ENCODE data around the gene MYBPC3.

MYBPC3 gene

DNA sequence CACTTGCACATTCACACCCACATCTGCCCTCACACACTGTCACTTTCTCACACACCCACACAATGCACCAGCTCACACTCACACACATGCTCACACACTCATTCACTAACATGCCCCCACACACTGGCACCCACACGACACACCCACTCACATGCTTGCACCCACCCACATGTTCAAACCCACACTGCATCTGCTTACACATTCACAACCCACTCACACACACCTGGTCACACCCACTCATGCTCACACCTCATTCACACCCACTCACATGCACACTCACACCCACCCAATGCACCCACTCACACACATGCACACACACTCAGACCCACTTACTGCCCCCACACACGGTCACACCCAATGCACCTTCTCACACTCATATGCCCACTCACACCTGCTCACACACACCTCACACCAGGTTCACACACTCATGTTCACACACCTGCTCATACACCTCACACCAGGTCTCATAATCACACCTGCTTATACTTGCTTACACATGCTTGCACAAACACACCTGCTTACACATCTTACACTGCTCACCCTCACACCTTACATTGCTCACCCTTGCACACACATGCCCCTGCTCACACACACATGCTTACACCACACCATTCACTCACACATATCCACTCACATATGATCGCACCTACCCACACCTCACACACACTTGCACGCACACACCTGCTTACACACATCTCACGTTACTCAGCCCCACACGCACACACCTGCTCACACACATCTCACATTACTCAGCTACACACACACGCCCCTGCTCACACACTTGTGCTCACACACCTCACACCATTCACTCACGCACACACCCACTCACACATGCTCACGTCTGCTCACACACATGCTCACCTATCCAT, 3.9 kb upstream of the MYBPC3 start:
- no peak for DNase-seq

DNA sequence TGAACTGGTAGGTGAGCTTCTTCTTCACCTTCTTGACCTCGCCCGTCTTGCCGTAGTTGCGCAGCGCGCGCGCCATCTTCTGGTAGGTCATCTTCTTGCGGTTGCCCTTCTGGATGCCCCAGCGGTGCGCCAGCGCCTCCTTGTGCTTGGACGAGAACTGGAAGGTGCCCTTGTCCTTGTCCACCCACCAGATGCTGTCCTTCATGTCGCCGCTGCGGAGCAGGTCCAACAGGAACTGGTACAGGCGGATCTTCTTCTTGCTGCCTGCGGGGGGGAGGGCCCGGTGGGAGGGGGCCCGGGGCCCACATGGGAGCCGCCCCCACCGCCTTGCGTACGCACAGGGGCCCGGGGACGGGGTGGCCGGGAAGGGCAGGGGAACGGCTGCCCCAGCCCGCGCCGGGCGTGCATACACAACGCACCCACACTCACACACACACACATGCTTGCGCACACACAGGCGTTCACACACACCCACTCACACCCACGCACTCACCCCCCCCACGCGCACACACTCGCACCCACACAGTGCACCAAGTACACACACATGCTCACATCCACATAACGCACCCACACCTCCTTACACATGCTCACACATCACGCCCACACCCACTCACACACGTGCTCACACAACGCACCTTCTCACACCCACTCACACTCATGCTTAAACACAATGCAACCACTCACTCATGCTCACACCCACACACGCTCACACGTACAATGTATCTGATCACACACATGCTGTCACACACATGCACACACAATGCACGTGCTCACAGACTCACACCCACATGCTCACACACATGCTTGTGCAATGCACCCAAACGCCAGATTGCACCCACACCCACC, 3.0 kb upstream of the MYBPC3 start:
- DNase-seq: peak; percentile 28 to 83

DNA sequence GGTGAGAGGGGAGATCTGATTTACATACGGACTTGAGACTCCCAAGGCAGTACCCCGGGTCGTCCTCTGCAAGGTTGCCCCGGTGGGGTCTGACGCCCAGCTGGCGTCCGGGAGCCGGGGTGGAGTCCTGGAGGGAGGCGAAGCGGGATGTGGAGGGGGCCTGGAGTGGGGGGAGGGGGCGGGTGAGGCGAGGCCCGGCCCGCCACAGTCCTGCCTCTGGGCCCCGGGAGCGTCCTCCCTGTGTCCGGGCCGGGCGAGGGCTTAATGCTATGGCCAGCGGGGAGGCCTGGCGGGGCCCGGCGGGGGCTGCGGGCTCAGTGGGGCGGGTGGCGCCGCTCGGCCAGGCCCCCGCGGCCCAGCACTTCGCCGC, 2.4 kb upstream of the MYBPC3 start:
- no peak for DNase-seq

DNA sequence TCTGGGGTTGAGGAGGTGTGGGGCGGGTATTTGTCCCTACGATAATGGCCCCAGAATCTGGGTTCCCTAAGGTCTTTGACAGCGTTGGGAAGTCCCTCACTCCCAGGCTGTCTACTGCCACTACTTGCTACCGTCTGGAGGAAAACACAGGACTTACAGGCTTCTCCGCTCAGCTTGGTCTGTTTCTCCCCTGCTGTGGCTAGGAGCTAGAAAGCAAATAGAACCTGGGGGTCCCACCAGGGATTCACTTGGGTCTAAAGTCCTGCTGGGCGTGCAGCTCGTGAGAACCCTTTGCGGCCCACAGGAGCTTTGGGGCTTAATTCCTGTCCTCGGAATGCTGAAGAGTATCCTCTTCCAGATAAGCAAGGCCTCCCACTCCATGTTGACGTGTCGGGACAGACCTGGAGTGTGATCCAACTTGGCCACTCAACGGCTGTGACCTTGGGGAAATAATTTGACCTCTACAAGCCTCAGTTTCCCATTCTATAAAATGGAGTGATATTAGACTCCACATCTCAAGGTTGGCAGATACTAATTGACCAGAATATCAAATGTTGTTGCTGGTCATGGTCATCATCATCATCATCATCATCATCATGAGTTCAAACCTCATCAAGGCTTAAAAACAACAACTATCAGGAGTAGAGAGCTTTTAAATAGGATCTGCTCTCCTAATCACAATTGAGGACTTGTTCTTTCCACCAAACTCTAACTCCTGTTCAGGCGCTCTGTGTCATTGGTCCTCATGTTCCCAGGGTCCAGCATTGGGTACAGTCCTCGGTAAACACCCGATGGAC, 1.7 kb upstream of the MYBPC3 start:
- DNase-seq: no peak

DNA sequence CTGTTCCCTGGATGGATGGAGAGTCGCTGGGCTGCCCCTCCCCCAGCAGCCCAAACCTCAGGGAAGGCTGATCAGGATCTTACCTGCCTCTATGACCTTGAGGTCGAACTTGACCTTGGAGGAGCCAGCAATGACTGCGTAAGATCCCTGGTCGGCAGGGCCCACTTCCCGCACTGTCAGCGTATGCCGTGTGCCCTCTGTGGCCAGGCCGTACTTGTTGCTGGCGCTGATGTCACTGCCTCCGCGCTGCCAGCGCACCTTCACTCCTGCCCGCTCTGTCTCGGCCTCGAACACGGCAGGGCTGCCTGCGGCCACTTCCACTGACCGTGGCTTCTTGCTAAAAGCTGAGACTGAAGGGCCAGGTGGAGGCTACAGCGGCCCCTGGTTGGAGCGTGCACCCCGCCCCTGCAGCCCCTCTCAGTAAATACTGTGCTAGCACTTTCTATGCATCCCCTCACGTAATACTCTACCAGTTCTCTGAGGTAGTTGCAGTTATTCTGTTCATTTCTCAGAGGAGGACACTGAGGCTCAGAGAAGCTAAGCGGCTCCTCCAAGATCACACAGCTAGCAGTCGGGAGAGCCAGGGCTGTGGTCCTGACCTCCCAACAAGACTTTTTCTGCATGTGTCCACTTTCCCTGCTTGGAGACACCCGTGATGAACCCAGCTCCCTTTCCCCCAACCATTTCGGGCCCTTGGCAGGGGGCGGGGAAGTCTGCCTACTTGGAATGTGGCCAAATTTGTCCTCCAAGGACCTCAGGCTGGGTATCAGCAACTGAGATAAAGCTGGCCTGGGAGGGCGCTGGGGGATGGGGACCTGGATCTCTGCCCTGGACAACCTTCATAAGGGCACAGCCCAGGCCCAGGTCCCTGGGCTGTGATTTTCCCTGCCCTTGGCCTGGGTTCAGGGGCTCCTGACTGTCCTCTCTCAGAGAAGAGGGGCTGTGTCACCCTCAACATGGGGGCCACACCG, 1.1 kb downstream of the MYBPC3 start:
- DNase-seq: no peak

DNA sequence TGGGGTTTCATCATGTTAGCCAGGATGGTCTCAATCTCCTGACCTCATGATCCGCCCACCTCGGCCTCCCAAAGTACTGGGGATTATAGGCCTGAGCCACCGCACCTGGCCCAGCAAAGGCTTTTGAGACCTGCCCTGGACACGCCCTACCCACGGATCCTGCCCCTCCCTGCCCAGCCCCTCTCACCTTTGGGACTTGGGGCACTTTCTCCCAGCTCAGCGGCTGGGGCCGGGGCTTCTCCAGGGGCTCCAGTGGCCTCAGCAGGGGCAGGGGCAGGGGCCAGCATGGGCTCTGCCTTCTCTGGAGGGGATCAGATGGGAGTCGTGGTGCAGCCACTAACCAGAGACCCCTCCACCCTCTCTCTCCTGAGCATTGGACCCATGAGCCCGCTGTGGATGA, 2.2 kb downstream of the MYBPC3 start:
- DNase-seq: no peak

DNA sequence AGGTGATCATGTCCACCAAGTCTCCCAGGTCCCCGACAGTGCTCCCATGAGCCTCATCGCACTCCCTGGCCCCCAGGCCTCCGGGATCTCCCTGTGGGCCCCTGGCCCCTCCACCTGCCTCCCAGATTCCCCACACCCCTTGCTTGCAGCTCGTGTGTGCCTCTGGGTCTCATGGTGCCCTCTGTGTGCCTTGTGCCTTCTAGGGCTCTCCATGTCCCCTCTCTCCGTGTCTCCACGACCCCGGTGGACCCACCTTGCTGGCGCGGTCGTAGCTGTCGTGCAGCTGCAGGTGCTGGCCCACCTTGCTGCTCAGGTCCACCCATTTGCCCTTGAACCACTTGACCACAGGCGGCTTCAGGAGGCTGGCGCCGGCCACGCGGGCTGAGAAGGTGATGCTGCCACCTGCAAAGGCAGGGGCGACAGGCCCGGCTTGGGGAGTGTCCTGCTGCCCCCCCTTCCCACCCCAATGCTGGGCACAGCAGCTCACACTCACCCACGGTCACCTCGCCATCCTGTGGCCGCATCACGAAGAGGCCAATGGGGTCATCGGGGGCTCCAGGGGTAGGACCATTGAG, 2.9 kb downstream of the MYBPC3 start:
- DNase-seq: no peak

DNA sequence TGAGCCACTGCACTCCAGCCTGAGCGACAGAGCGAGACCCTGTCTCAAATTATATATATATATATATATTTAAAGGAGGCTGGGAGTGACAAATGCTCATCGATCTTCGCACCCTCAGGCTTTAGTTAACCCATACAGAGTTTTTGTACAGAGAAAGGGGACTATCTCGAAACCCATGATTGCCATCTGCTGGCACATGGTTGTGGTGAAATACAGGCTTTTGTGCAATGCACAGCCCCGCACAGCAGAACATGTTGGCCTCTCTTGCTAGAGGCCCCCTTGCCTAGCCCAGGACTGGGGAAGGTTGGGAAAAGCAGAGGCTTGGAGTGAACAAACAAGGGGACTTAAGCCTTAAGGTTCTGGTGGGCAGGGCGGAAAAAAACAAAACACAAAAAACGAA, 3.6 kb downstream of the MYBPC3 start:
- DNase-seq: no peak

DNA sequence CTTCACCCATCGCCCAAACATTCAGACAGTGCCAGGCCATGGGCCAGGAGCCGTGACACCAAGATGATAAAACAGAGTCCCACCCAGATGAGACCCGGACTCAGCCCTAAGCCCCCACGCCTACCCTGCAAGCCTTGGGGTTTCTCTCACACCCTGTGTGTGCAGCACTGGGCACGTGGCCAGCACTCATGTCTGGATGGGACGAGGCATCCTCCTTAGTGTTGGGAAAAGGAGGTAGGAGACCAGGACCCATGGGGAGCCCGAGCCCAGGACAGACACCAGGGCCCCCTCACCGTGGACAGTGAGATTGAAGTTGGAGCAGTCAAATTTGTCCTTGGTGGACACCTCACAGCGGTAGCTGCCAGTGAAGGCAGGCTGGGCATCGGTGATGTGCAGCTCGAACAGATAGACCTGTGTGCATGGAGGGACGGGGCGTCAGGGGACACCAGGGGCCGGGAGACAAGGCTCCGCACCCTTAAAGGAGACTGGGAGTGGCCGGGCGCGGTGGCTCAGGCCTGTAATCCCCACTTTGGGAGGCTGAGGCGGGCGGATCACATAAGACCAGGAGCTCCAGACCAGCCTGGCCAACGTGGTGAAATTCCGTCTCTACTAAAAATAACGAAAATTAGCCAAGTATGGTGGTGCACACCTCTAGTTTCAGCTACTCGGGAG, 4.2 kb downstream of the MYBPC3 start:
- DNase-seq: no peak

DNA sequence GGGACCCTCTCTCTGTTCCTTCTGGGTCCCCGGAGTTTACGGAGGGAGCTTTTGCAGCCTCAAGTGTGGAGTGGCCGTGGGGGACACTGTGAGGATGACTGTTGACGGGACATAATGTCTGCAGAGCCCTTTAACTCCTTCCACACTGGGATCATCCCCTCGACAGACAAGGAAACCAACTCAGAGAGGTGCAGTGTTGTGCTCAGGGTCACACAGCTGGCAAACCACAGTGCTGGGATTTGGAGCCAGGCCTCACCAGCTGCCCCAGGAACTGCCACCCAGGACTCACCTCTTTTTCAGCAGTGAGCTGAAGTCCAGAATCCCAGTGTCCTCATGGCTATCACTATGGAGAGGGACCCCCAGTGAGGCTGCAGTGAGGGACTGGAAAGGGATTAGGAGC, 5.4 kb downstream of the MYBPC3 start:
- no peak for DNase-seq

DNA sequence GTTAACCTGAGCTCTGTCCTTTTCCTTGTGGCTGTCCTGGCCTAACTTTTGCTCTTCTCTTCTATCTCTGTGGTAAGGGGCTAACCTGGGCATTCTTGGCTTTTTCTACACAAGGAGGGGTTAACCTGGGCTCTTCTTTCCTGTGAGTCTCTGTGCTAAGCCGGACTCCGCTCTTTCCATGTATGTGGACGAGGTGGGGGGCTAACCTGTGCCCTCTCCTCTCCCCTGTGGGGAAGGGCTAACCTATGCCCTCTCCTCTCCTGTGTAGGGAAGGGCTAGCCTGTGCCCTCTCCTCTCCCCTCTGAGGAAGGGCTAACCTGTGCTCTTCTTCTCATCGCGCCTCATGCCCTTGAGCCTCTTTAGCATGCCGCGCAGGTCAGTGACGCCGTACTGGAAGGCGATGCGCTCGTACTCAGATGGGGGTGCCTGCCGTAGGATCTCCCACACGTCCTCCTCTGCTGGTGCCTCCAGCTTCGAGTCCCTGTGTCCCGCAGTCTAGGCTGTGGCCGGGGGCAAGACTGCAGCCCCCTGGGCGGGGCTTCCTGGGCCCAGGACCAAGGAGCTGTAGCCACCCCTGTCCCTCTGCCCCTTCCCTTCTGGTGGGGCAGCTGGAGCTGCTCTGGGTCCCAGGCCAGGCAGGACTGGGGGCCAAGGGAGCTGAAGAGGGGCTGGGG, 6.5 kb downstream of the MYBPC3 start:
- DNase-seq: no peak

DNA sequence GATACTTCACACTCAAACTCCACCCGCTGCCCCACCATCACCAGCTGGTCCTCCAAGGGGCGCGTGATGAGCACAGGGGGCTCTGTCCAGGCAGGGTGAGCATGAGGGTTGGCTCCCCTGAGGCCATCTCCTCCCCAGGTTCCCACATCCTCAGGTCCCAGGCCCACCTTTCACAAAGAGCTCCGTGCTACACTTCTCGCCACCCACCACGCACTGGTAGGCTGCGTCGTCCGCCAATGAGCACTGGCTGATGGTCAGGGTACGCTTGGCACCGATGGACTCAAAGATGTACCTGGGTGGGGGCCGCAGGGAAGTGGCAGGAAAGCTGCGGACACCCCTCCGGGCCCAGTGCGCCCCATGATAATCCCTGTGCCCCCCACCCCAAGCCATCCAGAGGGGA, 9.6 kb downstream of the MYBPC3 start:
- DNase-seq: no peak

DNA sequence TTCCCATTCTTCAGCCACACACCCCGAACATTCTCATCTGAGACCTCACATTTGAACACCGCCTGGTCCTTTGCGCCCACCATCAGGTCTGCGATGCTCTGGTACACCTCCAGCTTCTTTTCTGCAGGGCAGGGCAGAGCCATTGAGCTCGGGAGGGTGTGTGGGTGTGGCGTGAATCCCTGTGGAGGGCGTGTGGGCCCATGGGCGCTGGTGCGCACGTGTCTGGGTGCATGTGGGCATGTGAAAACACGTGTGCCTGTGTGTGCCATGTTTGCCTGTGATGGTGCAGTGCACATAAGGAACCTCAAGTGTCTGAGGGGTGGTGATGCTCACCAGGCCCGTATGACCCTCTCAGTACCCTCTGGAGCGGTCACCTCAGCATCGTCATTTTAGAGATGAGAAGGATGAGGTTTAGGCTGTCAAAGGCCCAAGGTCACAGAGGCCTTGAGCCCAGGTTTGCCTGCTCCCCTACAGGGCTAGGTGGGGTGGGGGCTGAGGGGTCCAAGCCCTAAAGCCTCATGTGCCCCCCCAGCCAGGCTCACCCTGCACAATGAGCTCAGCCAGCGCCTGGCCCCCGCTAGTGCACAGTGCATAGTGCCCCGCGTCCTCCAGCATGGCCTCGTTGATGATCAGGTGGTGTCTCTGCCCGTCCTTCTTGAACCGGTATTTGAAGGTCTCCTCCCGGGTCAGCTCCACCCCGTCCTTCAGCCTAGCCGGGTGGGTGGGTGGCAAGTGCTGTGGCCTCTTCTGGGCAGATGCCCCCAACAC, 10.3 kb downstream of the MYBPC3 start:
- no peak for DNase-seq

DNA sequence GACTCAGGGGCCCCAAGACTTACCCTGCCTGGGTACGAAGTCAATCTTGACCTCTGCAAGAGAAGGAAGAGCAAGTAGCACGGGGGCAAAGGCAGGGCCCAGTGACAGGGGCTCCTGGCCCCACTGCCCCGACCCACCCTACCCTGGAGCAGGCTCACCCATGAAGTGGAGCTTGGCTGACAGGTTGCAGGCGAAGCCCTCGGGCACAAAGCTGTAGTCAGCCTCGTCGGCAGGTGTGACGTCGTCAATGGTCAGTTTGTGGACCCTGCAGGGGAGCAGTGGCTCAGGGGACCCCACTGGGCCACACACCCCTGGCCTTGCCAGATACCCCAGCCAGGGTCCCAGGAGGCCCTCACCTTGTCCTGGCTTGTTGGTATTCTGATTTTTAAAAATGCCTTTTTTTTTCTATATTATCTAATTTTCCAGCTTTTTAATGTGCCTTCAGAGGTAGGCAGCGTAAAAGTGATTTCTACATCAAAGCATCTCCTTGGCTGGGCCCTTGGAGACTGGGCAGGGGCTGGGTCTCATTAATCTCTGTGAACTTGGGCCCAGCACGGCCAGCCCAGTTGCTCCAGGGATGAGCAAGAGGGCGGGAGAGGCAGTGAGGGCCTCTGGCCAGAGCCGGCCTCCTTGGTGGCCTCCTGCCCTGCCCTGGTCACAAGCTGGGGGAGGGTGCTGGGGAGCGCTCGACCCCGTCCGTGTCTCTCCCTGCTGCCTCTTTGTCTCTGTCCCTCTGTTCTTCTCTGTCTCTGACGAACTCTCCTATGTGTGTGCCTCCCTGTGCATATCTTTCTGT, 11.3 kb downstream of the MYBPC3 start:
- no peak for DNase-seq

DNA sequence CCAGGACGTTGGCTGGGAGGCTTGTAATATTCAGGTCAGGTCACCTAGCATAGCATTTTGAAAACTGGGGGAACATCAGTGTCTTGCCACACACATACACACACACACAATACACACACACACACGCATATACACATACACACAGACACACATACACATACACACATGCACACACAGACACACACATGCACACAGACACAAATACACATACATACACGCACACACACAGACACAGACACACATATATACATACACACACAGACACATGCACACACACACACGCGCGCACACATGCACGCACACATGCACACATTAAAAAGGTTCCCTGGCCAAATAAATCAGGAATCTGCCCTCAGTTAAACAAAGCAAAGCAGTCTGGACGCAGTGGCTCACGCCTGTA, 12.5 kb downstream of the MYBPC3 start:
- no peak for DNase-seq

DNA sequence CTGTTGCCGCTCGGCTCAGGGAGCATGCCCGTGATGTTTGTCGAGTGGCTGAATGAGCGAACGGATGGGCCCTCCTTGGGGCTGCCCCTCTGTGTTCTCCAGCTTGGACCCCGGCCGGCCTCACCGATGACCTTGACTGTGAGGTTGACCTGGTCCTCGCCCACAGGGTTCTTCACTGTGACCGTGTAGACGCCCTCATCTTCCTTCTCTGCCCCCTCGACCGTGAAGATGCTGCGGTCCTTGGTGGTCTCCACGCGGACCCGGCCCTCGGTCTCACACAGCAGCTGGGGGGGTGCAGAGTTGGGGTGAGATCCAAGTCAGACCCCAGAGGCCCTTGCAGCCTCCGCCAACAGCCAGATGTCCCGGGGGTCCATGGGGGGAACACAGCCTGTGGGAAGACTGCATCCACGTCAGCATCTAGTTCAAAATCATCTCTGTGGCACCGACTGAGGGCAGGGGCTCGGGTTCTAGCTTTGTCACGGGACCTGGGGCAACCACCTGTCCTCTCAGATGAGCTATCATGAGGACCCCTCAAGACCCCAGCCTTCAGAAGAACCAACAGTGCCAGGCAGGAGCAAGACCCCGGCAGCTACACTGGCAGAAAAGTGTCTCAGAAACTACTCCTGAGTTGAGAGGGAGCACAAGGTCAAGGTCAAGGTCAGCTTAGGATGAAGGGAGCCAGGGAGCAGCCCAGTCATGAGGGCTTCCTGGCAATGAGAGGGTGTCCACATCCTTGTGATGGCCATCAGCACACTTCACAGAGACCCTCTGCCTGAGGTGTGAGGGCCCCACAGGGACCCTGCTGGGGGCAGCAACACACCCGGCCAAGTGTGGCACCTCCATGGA, 13.9 kb downstream of the MYBPC3 start:
- no peak for DNase-seq

DNA sequence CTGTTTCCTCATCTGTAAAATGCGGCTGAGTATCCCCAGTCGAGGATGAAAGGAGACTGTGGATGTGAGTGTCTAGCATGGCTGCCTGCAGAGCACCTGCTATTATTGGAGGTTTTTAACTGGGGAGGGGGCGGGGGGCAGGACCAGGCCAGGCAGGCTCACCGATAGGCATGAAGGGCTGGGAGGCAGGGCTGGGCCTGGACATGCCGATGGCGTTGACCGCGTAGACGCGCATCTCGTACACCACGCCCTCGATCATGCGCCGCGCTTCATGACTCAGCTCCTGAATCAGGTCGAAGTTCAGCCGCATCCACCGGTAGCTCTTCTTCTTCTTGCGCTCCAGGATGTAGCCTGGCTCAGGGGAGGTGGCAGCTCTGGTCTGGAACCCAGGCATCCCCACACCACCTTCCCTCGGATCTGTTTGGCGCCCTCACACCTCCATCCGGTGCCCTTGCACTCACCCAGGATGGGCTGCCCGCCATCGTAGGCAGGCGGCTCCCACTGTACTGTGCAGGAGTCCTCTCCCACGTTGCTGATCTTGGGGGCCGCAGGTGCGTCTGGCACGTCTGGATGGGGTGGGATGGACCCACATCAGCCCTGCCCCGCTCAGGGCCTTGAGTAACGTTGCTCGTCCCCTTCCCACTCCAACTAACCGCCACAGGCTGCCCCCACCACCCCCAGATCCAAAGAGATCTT, 15.1 kb downstream of the MYBPC3 start:
- no peak for DNase-seq
